HTR-8/SVneo (cell line): ENCODE measurements around the gene NTNG2.

ENCODE experiments used
- DNase-seq: peaks from one replicate; pipeline ENCODE4 v3.0.0; 2011; ENCODE audit warnings: low spot score, mixed read lengths; ENCODE audit not compliant: insufficient read length
- FAIRE-seq: peaks from 2 replicates; lab custom pipeline; 2011; peaks lifted over from hg19 to GRCh38; lab: Jason Lieb, UNC

The NTNG2 gene

DNA sequence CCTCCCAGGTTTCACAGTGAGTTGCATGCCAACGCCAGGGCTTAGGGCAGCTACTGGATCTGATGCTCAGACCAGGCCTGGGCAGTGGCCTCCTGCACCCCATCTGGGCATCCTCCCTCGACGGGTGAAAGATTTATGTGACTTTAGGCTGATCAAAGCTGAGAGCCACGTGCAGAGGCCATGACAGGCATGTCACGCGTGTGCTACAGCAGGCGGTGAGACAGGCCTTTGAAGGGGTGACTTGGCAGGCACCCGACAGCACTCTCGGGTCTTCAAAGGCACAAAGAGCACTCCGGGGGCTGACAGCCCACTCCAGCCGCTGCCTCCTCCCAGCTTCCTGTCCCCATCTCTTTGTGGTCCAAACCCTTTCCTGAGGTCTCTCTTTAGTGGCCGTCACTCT lies 66.2 kb downstream of the NTNG2 start:
- DNase-seq (no peak), FAIRE-seq (no peak)

DNA sequence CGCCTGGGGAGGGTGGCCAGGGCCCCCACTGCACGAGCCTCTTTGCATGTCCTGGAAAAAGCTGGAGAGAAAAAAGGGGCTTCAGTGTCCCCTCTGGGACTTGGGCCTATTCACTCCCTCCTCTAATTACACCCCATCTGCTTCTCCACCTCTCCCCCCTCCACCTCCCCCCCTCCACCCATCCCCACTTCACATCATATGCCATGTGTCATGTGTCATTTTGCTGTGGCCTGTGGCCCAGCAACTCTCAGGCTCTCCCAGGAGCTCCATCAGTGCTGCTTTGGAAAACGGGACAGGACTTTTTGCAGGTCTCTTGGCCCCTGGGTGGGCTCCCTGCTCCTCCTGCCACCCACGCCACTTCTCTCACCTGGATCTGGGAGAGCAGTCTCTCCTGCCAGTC lies 68.7 kb downstream of the NTNG2 start:
- DNase-seq (no peak), FAIRE-seq (no peak)

GRCh38 chr9:132231019-132231701 lies 69.3 kb downstream of the NTNG2 start:
- FAIRE-seq (no peak), DNase-seq (no peak)

- no peak for DNase-seq
- FAIRE-seq = no peak
Measured at GRCh38 chr9:132232522-132232921, 70.7 kb downstream of the NTNG2 start.

GRCh38 chr9:132233138-132233537 lies 71.3 kb downstream of the NTNG2 start:
- no peak for DNase-seq
- FAIRE-seq = no peak

- DNase-seq (no peak), FAIRE-seq (no peak)
Measured at GRCh38 chr9:132234535-132234934, 72.7 kb downstream of the NTNG2 start.

DNA sequence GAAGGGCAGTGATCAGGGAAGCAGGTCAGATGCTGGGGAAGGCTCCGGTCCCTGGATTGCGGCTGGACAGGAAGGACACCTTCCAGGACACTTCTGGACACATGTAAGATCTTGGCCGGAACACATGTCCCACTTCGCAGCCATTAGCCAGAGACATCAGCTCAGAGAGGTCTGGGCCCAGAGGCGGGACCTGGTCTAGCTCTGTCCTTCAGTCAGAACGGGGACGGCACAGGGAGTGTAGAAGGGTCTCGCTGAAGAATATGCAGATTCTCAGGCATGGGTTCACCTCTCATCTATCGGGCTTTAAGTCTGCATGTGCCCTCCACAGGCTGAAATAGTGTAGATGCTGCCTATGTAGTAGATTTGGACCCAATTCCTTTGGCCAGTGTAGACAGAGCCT lies 73.3 kb downstream of the NTNG2 start:
- DNase-seq (no peak), FAIRE-seq (no peak)

DNA sequence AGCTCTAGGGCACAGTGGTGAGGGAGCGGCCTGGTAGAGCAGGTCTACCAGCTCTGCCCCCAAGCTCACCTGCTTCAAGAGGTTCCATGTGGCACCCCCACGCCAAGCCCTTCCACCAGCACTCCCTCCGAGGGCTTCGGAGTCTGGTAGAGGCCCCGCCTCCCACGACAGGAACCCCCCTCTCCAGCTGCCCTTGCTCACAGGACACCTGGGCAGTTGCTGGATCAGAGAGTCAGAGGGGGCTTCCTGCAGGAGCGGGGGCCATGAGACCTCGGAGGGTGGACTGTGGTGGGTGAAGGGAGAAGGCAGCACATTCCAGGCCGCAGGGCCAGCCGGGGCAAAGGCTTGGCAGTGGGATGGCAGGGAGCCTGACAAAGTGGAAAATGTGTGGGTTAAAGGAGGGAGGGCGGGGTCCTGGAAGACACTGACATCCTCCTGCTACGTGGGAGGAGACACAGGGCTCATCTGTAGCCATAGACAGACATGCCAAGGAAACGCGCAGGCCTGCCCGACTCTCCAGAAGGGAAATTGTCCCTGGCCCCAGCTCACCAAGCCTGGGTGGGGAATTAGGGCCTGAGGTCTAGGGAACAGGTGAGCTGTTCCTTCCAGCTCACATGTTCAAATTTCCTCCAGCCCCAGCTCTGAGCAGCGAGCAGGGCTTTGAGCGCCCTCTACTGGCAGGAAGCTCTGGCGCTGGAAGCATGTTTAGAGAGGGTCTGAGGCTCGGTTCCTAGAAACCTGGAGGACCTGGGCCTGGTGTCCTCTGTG lies 74.2 kb downstream of the NTNG2 start:
- DNase-seq (peak; percentile 69), FAIRE-seq (no peak)

DNA sequence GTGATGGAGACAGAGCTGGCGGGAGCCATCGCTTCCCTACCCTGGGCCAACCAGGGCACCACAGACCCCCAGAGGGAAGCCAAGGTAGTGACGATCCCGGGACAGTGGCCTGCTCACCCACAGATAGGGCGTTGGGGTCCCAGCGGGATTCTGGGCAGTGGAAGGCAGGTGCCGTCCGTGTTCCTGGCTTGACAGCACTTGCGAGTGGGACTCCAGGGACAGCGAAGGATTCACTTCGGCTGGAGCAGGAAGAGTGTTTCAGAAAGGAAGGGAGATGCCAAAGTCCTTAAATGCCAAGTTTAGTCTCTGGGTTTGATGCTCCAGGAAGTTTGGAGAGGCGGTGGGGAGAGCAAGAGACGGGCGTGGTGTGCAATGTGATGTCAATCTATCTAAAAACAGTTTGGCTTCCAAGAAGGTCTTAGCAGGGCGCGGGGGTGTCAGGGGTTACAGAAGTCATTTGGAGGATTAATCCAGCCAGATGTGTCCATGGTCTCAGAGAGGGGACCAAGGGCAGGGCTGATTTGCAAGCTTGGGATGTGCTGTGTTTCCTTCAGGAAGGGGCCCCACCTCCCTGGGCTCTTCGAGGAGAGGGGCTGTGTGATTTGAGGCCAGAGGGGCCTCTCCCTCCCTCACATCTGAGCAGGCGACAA lies 74.9 kb downstream of the NTNG2 start:
- FAIRE-seq = no peak
- DNase-seq = no peak

DNA sequence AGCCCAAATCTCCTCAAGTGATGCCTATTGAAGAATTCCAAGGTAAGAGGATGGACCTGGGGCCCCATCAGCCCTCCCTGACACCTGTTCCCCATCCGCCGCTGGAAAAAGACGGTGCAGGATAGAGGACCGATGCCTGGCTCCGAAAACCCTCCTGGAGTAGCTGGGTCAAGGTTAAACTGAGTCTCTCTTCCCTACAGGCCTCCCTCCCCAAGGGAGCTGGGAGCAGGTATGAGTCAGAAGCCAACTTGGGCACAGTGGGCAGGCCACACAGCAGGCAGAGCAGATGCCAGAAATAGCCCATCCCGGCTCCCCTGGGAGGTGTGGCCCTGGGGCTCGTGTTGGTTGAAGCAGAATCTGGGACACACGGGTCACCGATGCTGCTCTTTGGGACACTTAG lies 75.6 kb downstream of the NTNG2 start:
- FAIRE-seq = no peak
- no peak for DNase-seq

DNA sequence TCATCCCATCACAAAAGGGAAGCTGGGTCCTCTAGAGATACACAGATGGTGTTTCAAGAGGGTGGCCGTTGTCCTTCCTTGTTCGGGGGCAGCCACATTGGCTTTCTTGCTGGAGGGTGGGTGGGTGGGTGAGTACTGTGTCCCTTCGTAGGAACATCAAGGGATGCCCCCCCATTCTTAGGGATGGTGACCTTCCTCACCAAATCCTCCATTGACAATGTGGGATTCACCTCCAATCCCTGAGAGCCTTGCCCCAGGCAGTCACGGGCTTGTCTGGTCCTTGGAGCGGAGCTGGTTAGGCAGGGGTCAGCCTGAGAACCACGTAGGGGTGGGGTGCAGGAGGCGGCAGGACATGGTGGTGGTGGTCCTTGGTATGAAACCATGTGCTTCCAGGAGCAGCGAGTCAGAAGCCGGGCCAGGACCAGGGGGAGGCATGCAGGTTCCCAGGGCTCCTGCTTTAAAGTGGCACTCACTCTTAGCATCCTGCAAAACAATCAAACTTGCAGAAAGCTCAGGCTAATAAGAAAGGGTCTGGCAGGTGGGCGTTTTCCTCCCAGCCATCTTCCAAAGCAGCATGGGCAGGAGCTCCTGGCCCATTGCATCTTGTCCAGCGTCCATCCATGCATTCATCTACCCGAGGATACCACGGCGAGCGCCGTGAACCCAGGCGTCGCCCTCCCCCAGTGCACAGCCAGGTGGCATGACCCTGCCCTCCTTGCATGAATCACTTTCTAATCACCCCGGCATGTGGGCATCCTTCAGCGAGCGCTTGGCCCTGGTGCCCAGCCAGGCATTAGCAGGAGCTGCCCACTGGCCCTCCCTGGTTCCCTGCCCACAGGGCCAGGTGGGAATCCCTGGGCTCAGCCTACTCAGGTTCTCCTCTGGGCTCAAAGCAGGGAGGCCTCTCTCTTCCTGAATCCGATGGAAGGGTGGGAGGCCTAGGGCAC lies 76.4 kb downstream of the NTNG2 start:
- FAIRE-seq = no peak
- no peak for DNase-seq

GRCh38 chr9:132238992-132239391 lies 77.1 kb downstream of the NTNG2 start:
- FAIRE-seq = no peak
- DNase-seq = no peak

DNA sequence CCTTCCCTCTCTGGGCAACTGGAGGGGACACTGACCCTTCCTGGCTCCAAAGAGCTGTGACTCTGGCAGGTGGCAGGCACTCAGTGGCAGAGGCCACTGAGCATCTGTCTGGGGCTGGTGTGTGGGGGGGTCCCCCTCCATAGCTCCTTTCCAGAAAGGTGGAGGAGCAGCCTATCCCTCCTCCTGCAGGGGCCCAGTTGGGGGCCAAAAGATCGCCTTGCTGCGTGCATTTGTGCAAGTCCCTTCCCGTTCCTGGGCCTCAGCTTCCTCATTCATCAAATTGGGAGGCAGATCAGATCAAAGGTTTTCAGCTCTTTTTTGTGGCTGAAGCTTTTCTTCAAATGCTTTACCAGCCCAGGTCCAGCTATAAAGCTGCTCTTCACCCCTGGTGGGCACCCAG lies 77.7 kb downstream of the NTNG2 start:
- DNase-seq = no peak
- FAIRE-seq = no peak

- FAIRE-seq (no peak), DNase-seq (no peak)
Measured at GRCh38 chr9:132239999-132240840, 78.4 kb downstream of the NTNG2 start.

GRCh38 chr9:132240841-132241482 lies 79.1 kb downstream of the NTNG2 start:
- DNase-seq (peak; percentile 86), FAIRE-seq (peak; percentile 89)

- DNase-seq (no peak), FAIRE-seq (no peak)
Measured at GRCh38 chr9:132241483-132241839, 79.6 kb downstream of the NTNG2 start.

DNA sequence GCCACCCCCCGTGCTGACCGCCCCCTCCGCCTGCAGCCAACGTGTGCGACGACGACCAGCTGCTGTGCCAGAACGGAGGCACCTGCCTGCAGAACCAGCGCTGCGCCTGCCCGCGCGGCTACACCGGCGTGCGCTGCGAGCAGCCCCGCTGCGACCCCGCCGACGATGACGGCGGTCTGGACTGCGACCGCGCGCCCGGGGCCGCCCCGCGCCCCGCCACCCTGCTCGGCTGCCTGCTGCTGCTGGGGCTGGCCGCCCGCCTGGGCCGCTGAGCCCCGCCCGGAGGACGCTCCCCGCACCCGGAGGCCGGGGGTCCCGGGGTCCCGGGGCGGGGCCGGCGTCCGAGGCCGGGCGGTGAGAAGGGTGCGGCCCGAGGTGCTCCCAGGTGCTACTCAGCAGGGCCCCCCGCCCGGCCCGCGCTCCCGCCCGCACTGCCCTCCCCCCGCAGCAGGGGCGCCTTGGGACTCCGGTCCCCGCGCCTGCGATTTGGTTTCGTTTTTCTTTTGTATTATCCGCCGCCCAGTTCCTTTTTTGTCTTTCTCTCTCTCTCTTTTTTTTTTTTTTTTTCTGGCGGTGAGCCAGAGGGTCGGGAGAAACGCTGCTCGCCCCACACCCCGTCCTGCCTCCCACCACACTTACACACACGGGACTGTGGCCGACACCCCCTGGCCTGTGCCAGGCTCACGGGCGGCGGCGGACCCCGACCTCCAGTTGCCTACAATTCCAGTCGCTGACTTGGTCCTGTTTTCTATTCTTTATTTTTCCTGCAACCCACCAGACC lies 80.2 kb downstream of the NTNG2 start:
- FAIRE-seq = no peak

DNA sequence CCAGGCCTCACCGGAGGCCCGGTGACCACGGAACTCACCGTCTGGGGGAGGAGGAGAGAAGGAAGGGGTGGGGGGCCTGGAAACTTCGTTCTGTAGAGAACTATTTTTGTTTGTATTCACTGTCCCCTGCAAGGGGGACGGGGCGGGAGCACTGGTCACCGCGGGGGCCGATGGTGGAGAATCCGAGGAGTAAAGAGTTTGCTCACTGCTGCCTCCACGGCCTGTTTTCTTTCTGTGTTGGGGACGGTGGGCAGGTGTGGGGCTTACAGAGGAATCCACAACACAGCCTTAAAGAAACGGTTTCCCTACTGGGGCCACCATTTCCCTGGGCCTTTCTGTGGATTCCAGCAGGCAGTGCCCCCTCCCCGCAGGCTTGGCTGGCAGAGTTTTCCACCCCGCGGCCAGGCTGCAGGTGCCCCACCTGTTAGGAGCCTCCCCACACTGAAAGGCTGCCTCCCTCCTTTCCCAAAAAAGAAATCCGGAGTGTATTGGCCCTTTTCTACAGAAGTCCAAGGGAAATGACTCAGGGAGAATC lies 80.8 kb downstream of the NTNG2 start:
- DNase-seq = no peak
- FAIRE-seq = no peak

More for the DNA sequence above, 80.2 kb downstream of the NTNG2 start:
- no peak for DNase-seq
